Lower leg skin (tissue), 4 donors: ENCODE data around the gene TRIM65. TPM values are rescaled to one million over a fixed set of nuclear protein-coding genes. Genes with fewer than 3 reads are reported as not detected.
A peak's percentile ranks its signal among the peaks of the same experiment; 100 is the strongest.
"Not testable (repeated sequence)": the region's sequence is repeated elsewhere in the genome, so short reads cannot be mapped to it uniquely, and the experiment has no call there.

Source experiments
- DNase-seq, 2 donors: peaks; one replicate each; pipeline ENCODE4 v3.0.0-alpha.2; 2019; ENCODE audit warnings: low spot score in 2 of 2
- H3K4me3 ChIP-seq: fragments of 200-600 bp; sonication (generic); 2 replicates; pipeline ENCODE4 v1.5.1; 2017; ENCODE audit warnings: mild to moderate bottlenecking, low read depth; ENCODE audit not compliant: poor library complexity, severe bottlenecking
- POLR2A ChIP-seq, 2 donors: fragments of 450-650 bp; IDR thresholded peaks; one replicate each; pipeline ENCODE4 v1.6.1; 2016 to 2017; ENCODE audit warnings: antibody characterized with exemption in 2 of 2, mild to moderate bottlenecking in 1 of 2, moderate library complexity in 1 of 2
- WGBS, 2 donors: methylation state at CpG; one replicate each; pipeline ENCODE4 v1.1.5; 2018; 5-methylcytosine and 5-hydroxymethylcytosine counted together
- intact Hi-C: fragments of 100-400 bp; cut with DNase I; formaldehyde crosslinking; loops from one replicate; pipeline ENCODE4 v1.15.0; 2023; ENCODE audit warnings: low total_unique reads
- total RNA-seq, 4 donors: library from RNA; depleted of rRNA; stranded (reverse); fragments of >200 nt; gene quantifications; one replicate each; pipeline ENCODE4 v1.1.0, GENCODE V29; 2016
- TF ChIP-seq, protein P1 (sequence below), 3 donors: fragments of 450-650 bp; IDR thresholded peaks; one replicate each; pipeline ENCODE4 v1.5.1; 2016; ENCODE audit warnings: antibody characterized with exemption in 3 of 3, mild to moderate bottlenecking in 3 of 3, moderate library complexity in 2 of 3

Gene TRIM65
- total RNA-seq, 4 donors from 2014 or later = 23.1 to 36.3 (median 32.2) TPM

- WGBS, 2 donors = 56 to 64% methylated on average over 7 of the region's 7 CpGs
- no peak for DNase-seq
- TF ChIP-seq, protein P1, sequence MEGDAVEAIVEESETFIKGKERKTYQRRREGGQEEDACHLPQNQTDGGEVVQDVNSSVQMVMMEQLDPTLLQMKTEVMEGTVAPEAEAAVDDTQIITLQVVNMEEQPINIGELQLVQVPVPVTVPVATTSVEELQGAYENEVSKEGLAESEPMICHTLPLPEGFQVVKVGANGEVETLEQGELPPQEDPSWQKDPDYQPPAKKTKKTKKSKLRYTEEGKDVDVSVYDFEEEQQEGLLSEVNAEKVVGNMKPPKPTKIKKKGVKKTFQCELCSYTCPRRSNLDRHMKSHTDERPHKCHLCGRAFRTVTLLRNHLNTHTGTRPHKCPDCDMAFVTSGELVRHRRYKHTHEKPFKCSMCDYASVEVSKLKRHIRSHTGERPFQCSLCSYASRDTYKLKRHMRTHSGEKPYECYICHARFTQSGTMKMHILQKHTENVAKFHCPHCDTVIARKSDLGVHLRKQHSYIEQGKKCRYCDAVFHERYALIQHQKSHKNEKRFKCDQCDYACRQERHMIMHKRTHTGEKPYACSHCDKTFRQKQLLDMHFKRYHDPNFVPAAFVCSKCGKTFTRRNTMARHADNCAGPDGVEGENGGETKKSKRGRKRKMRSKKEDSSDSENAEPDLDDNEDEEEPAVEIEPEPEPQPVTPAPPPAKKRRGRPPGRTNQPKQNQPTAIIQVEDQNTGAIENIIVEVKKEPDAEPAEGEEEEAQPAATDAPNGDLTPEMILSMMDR (IDR thresholded peaks at IDR 0.05) = no peak
- TF ChIP-seq POLR2A (IDR thresholded peaks at IDR 0.05) = no peak
- intact Hi-C loops = no loop called here
- no peak overlapping the region for H3K4me3 ChIP-seq
Measured at GRCh38 chr17:75853433-75853832, 43.3 kb downstream of the TRIM65 start.

DNA sequence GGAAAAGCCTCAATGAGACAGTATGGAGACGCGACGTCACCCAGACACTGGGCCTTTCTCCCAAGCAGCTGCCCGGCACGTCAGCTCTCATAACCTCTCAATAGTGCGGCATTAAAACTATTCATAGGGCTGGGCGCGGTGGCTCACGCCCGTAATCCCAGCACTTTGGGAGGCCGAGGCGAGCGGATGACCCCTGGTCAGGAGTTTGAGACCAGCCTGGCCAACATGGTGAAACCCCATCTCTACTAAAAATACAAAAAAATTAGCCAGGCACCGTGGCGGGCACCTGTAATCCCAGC, 45.1 kb downstream of the TRIM65 start:
- 88 to 96% methylated on average over 15 of the region's 15 CpGs for WGBS, 2 donors
- intact Hi-C loops, H3K4me3 ChIP-seq, DNase-seq: not testable (repeated sequence)

DNA sequence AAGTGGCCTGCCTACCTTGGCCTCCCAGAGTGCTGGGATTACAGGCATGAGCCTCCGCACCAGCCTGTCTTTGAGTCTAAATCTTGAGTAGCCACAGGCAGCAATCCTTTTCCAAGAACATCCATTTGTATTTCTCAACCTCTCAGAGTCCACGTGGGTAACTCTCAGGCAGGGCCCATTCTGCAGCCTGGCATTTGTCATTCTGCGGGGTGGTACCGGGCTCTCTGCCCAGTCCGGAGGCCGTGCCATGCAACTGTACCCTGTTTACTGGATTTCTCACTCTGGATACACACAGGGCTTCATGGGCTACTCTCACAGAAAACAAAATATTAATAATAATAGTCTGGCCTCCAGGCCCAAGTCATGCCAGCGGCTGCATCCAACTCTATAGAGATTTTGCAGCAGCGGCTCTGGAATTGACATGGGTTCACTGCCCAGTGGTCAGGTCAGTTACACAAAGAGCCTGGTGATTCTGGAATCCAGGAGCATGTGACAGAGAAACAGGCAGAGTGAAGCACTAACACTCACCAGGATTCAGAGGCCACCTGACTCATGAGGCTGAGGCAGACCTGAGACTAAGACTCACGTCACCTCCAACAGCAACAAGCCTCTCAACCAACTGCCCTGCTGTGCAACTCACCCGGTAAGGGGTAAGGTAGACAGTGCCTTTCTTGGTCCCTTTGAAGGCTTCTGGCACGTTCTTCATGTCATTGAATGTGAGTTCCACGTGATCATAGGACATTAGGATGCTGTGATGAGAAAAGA, 45.6 kb downstream of the TRIM65 start:
- WGBS, 2 donors = 87 to 93% methylated on average over 12 of the region's 12 CpGs
- intact Hi-C loops = no loop called here
- no peak for TF ChIP-seq POLR2A (IDR thresholded peaks at IDR 0.05)
- TF ChIP-seq, protein P1 (IDR thresholded peaks at IDR 0.05) = no peak
- DNase-seq = no peak
- no peak overlapping the region for H3K4me3 ChIP-seq

- TF ChIP-seq, protein P1 (IDR thresholded peaks at IDR 0.05) = no peak
- no peak for TF ChIP-seq POLR2A (IDR thresholded peaks at IDR 0.05)
- no peak for DNase-seq
- intact Hi-C loops = loop anchor here (10.0 kb wide), 1 partner anchor 75 kb away; a partner anchor contains a TSS
- H3K4me3 ChIP-seq = no peak overlapping the region
- WGBS, 2 donors = 77 to 83% methylated on average over 9 of the region's 9 CpGs
Measured at GRCh38 chr17:75849724-75850123, 47.0 kb downstream of the TRIM65 start.

DNA sequence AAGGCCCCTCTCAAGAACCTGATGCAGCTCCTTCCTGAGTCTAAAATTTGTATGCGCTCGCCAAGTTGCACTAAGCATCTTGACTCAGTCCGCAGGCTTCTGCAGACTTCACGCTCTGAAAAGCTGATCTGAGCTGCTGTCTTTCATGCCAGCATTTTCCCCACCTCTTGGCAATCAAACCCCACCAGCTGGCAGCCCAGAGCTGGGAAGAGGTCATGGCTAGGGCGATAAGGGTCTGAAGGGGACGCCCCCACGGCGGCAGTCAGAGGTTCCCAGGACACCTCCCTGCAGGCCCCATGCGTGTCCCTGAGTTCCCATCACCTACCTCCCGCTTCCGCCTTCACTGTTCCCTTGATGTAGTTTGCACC, 47.5 kb downstream of the TRIM65 start:
- intact Hi-C loops = loop anchor here (10.0 kb wide), 1 partner anchor 74 kb away; a partner anchor contains a TSS

DNA sequence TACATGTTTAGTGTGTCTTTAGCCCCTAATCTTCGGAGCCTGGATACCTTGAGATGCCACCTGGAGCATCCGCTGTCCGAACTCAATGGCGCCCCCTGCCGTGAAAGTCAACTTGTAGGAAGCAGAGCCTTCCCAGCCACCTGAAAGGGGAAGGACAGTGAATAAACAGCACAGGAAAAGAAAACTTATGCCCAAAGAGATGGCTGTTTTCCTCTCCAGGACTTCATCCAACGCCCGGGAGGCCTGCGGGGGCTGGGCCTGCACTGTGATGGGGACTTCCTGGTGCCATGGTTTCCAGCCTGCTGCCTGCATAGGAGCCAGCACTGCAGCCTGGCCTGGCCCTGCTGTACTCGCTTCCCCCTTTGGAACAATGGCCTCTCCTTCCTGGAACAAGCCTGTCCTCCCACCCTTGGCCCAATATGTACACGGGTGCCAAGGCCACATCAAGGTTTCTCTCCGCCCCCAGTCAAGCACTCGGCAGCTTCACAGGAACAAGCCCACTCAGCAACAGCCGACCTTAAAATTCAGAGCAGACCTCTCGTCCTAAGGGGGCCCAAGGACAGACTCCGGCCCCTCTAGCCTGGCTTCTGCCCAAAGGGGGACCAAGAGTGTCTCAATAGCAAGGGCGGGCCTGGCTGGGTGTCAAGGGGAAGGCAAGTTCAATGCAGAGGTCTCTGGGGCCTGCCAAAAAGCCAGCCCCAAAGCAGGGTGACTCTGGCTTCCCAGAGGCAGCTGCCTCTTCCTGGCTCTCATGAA, 48.0 kb downstream of the TRIM65 start:
- no peak overlapping the region for H3K4me3 ChIP-seq
- 39 to 46% methylated on average over 16 of the region's 16 CpGs for WGBS, 2 donors
- no peak for TF ChIP-seq POLR2A (IDR thresholded peaks at IDR 0.05)
- TF ChIP-seq, protein P1 (IDR thresholded peaks at IDR 0.05) = no peak
- peak; percentile 68 to 97 for DNase-seq
- intact Hi-C loops = loop anchor here (10.0 kb wide), 1 partner anchor 74 kb away; a partner anchor contains a TSS

More for the DNA sequence above, 47.5 kb downstream of the TRIM65 start:
- no peak for TF ChIP-seq POLR2A (IDR thresholded peaks at IDR 0.05)
- no peak overlapping the region for H3K4me3 ChIP-seq
- WGBS, 2 donors = 83 to 89% methylated on average over 11 of the region's 11 CpGs
- no peak for DNase-seq
